CD14-positive monocyte (primary cell): ENCODE measurements around the gene A4GALT. TPM values are rescaled to one million over a fixed set of nuclear protein-coding genes. Genes with fewer than 3 reads are reported as not detected.
"Not testable (repeated sequence)": the region's sequence is repeated elsewhere in the genome, so short reads cannot be mapped to it uniquely, and the experiment has no call there.

Experiments used
- DNase-seq, 3 donors: peaks; one replicate each; pipeline ENCODE4 v3.0.0-alpha.2; 2011 to 2022
- H2AFZ ChIP-seq: 2 replicates; pipeline ENCODE4 v1.6.0; 2012; ENCODE audit warnings: mild to moderate bottlenecking, low read depth, low read length, inconsistent platforms; ENCODE audit not compliant: insufficient read depth, poor library complexity, severe bottlenecking
- H3K27ac ChIP-seq, 2 donors: 1 replicate in 1 of 2; 2 replicates in 1 of 2; pipeline ENCODE4 v1.5.1; 2012 to 2013; ENCODE audit warnings: low read length in 2 of 2, control low read depth in 1 of 2, inconsistent platforms in 1 of 2, low read depth in 1 of 2, mild to moderate bottlenecking in 1 of 2
- H3K27me3 ChIP-seq, 2 donors: one replicate each; pipeline versions ENCODE4 v1.6.0 to v1.6.1; 2011 to 2013; ENCODE audit warnings: low read length in 2 of 2; ENCODE audit not compliant: control insufficient read depth in 2 of 2, insufficient read depth in 2 of 2
- H3K36me3 ChIP-seq, 2 donors: replicated peaks in 1 of 2; 1 replicate in 1 of 2; 2 replicates in 1 of 2; pipeline versions ENCODE4 v1.5.1 to v1.6.1; 2012 to 2013; ENCODE audit warnings: low read length in 2 of 2, control low read depth in 1 of 2, inconsistent platforms in 1 of 2, mild to moderate bottlenecking in 1 of 2; ENCODE audit not compliant: insufficient read depth in 2 of 2, control insufficient read depth in 1 of 2
- H3K4me1 ChIP-seq, 2 donors: 1 replicate in 1 of 2; 2 replicates in 1 of 2; pipeline versions ENCODE4 v1.5.1 to v1.6.1; 2012 to 2013; ENCODE audit warnings: low read length in 2 of 2, control low read depth in 1 of 2, inconsistent platforms in 1 of 2, mild to moderate bottlenecking in 1 of 2, moderate library complexity in 1 of 2; ENCODE audit not compliant: insufficient read depth in 2 of 2, control insufficient read depth in 1 of 2
- H3K4me2 ChIP-seq: replicated peaks from 2 replicates; pipeline ENCODE3; 2012; ENCODE audit warnings: low read length, moderate library complexity, mild to moderate bottlenecking; ENCODE audit not compliant: poor library complexity, severe bottlenecking; ENCODE audit errors: extremely low read depth
- H3K4me3 ChIP-seq, 3 experiments: fragments of 200-600 bp in 1 of 3; sonication (generic) in 1 of 3; replicated peaks in 1 of 3; 1 replicate in 2 of 3; 2 replicates in 1 of 3; pipeline ENCODE4 v1.5.1; 2011 to 2013; ENCODE audit warnings: low read length in 3 of 3, mild to moderate bottlenecking in 3 of 3, control low read depth in 2 of 3, low read depth in 2 of 3, inconsistent platforms in 1 of 3, moderate library complexity in 1 of 3
- H3K79me2 ChIP-seq: 2 replicates; pipeline ENCODE4 v1.6.0; 2012; ENCODE audit warnings: mild to moderate bottlenecking, control low read depth, inconsistent platforms, low read length, moderate library complexity; ENCODE audit not compliant: insufficient read depth
- H3K9ac ChIP-seq: 2 replicates; pipeline ENCODE4 v1.6.0; 2017; ENCODE audit warnings: low read length, mild to moderate bottlenecking; ENCODE audit not compliant: insufficient read depth, poor library complexity, severe bottlenecking
- H3K9me3 ChIP-seq, 2 donors: replicated peaks in 1 of 2; 1 replicate in 1 of 2; 2 replicates in 1 of 2; pipeline versions ENCODE4 v1.5.1 to v1.6.1; 2012 to 2013; ENCODE audit warnings: low read length in 2 of 2, control low read depth in 1 of 2; ENCODE audit not compliant: control insufficient read depth in 1 of 2, insufficient read depth in 1 of 2
- H4K20me1 ChIP-seq: 2 replicates; pipeline ENCODE4 v1.6.0; 2012; ENCODE audit warnings: mild to moderate bottlenecking, low read length, control low read depth, moderate library complexity; ENCODE audit not compliant: insufficient read depth
- H3K27ac Mint-ChIP-seq, 7 donors: one replicate each; pipeline ENCODE4 v1.8.0; 2020; ENCODE audit warnings: mild to moderate bottlenecking in 7 of 7, mixed read lengths in 7 of 7, moderate library complexity in 6 of 7, inconsistent platforms in 2 of 7
- H3K27me3 Mint-ChIP-seq, 3 donors: one replicate each; pipeline ENCODE4 v1.8.0; 2021 to 2022; ENCODE audit warnings: low read depth in 3 of 3, mild to moderate bottlenecking in 3 of 3, mixed read lengths in 3 of 3, moderate library complexity in 3 of 3, inconsistent platforms in 1 of 3
- H3K36me3 Mint-ChIP-seq, 2 donors: one replicate each; pipeline ENCODE4 v1.8.0; 2020; ENCODE audit warnings: mixed read lengths in 2 of 2, inconsistent platforms in 1 of 2, mild to moderate bottlenecking in 1 of 2
- H3K4me1 Mint-ChIP-seq: one replicate; pipeline ENCODE4 v1.8.0; 2020; ENCODE audit warnings: mild to moderate bottlenecking, mixed read lengths
- H3K4me3 Mint-ChIP-seq, 2 donors: one replicate each; pipeline ENCODE4 v1.8.0; 2020; ENCODE audit warnings: mild to moderate bottlenecking in 2 of 2, mixed read lengths in 2 of 2, moderate library complexity in 1 of 2
- H3K9me3 Mint-ChIP-seq, 7 donors: one replicate each; pipeline ENCODE4 v1.8.0; 2020 to 2022; ENCODE audit warnings: mixed read lengths in 7 of 7, mild to moderate bottlenecking in 6 of 7, moderate library complexity in 6 of 7, inconsistent platforms in 2 of 7
- CTCF ChIP-seq: fragments of 200-600 bp; IDR thresholded peaks from one replicate; pipeline ENCODE4 v1.8.0; 2022; ENCODE audit warnings: antibody characterized with exemption, mild to moderate bottlenecking
- WGBS: methylation state at CpG from one replicate; pipeline ENCODE4 v1.1.5; 2013; ENCODE audit warnings: missing lambda C conversion rate; ENCODE audit not compliant: insufficient coverage; 5-methylcytosine and 5-hydroxymethylcytosine counted together
- intact Hi-C, 2 donors: fragments of 100-400 bp; cut with micrococcal nuclease; formaldehyde crosslinking; loops; one replicate each; pipeline versions ENCODE4 v1.15.0 to v1.15.1; 2023
- polyA plus RNA-seq, 3 donors: library from polyadenylated mRNA; depleted of rRNA in 1 of 3; unstranded in 2 of 3; stranded (reverse) in 1 of 3; fragments of 300-500 nt in 2 of 3; fragments of >200 nt in 1 of 3; fragmentation: Illumina TruSeq in 2 of 3; gene quantifications; 1 replicate in 2 of 3; 2 replicates in 1 of 3; pipeline ENCODE4 v1.2.3, GENCODE V29; 2012 to 2021

Gene A4GALT
- polyA plus RNA-seq, 3 donors, result not detected

GRCh38 chr22:42734406-42734805, 13.7 kb upstream of the A4GALT start:
- Histone ChIP-seq H3K4me2 (no peak overlapping the region), H3K4me3 (no peak overlapping the region), H3K9me3 (no peaks in the 10 kb centered on the region), H3K79me2 (no peaks in the 10 kb centered on the region), H4K20me1 (no peaks in the 10 kb centered on the region), H3K36me3 (no peaks in the 10 kb centered on the region), H3K27ac (no peak overlapping the region), H3K4me1 (peaks cover 4 to 8% of the 10 kb centered on the region in 2 donors), H3K27me3 (no peaks in the 10 kb centered on the region), H3K9ac (no peak overlapping the region), H2AFZ (no peak overlapping the region)
- no peak for DNase-seq
- intact Hi-C loops, result loop anchor here (10.0 kb wide), 2 partner anchors 50 to 70 kb away; no protein-coding TSS in a partner anchor
- no peaks in the 10 kb centered on the region for H3K36me3 Mint-ChIP-seq
- peak overlapping the region in 1 of 7 donors; percentile 40 for H3K27ac Mint-ChIP-seq
- peaks cover 0 to 2% (median 0%) of the 10 kb centered on the region in 7 donors for H3K9me3 Mint-ChIP-seq
- H3K4me3 Mint-ChIP-seq, result no peak overlapping the region
- H3K27me3 Mint-ChIP-seq, result peaks cover 6 to 16% (median 10%) of the 10 kb centered on the region in 3 donors
- H3K4me1 Mint-ChIP-seq, result peaks cover 10% of the 10 kb centered on the region
- WGBS, result 97% methylated on average over 6 of the region's 6 CpGs
- TF ChIP-seq CTCF, result no peak

- not testable (repeated sequence) for H3K9ac ChIP-seq, DNase-seq, H2AFZ ChIP-seq, H3K4me1 Mint-ChIP-seq, H3K36me3 ChIP-seq, H3K9me3 ChIP-seq, H3K79me2 ChIP-seq, H3K9me3 Mint-ChIP-seq, H3K27ac ChIP-seq, H3K27ac Mint-ChIP-seq, H3K36me3 Mint-ChIP-seq, H4K20me1 ChIP-seq, H3K4me3 ChIP-seq, H3K4me3 Mint-ChIP-seq, H3K4me1 ChIP-seq, H3K4me2 ChIP-seq, H3K27me3 ChIP-seq
- WGBS, result 100% methylated on average over 1 of the region's 3 CpGs
- H3K27me3 Mint-ChIP-seq, result peaks cover 6 to 15% (median 10%) of the 10 kb centered on the region in 3 donors
- intact Hi-C loops, result loop anchor here (10.0 kb wide), 2 partner anchors 51 to 69 kb away; no protein-coding TSS in a partner anchor
Observed at GRCh38 chr22:42733394-42733793, 12.7 kb upstream of the A4GALT start.
